Measurements from ENCODE around the gene PPWD1. TPM values are rescaled to one million over a fixed set of nuclear protein-coding genes. Genes with fewer than 3 reads are reported as not detected.
"Not testable (repeated sequence)": the region's sequence is repeated elsewhere in the genome, so short reads cannot be mapped to it uniquely, and the experiment has no call there.

The PPWD1 gene
- total and polyA plus RNA-seq, 4 donors, result 48.0 to 66.7 (median 53.2) TPM

GRCh38 chr5:65555287-65555686 lies 7.8 kb upstream of the PPWD1 start:
- Histone ChIP-seq H3K9me3 (ENCODE audit: control insufficient read depth, insufficient read depth, low read length) (no peaks in the 10 kb centered on the region), H3K4me3 (ENCODE audit: low read depth, low read length) (no peak overlapping the region), H3K27me3 (ENCODE audit: control insufficient read depth, insufficient read depth, low read length) (no peaks in the 10 kb centered on the region), H3K27ac (ENCODE audit: low read depth, low read length) (no peak overlapping the region), H3K36me3 (ENCODE audit: control insufficient read depth, insufficient read depth, low read length) (no peaks in the 10 kb centered on the region), H3K4me1 (ENCODE audit: control insufficient read depth, insufficient read depth, low read length) (no peaks in the 10 kb centered on the region)
- no peak for DNase-seq (ENCODE audit: low read depth in 4 of 6, low spot score in 6 of 6)

- H3K4me1 ChIP-seq (ENCODE audit: control insufficient read depth, insufficient read depth, low read length), result no peaks in the 10 kb centered on the region
- no peaks in the 10 kb centered on the region for H3K36me3 ChIP-seq (ENCODE audit: control insufficient read depth, insufficient read depth, low read length)
- H3K4me3 ChIP-seq (ENCODE audit: low read depth, low read length), result no peak overlapping the region
- DNase-seq (ENCODE audit: low read depth in 4 of 6, low spot score in 6 of 6), result no peak
- H3K9me3 ChIP-seq (ENCODE audit: control insufficient read depth, insufficient read depth, low read length), result no peaks in the 10 kb centered on the region
- no peaks in the 10 kb centered on the region for H3K27me3 ChIP-seq (ENCODE audit: control insufficient read depth, insufficient read depth, low read length)
- no peak overlapping the region for H3K27ac ChIP-seq (ENCODE audit: low read depth, low read length)
- no CpG with 5 or more reads among the region's 2 CpGs for WGBS (ENCODE audit: insufficient coverage)
Observed at GRCh38 chr5:65556181-65556580, 6.9 kb upstream of the PPWD1 start.

GRCh38 chr5:65556718-65557117 lies 6.4 kb upstream of the PPWD1 start:
- DNase-seq (ENCODE audit: low read depth in 4 of 6, low spot score in 6 of 6), result no peak
- Histone ChIP-seq H3K4me3 (ENCODE audit: low read depth, low read length) (no peak overlapping the region), H3K4me1 (ENCODE audit: control insufficient read depth, insufficient read depth, low read length) (no peaks in the 10 kb centered on the region), H3K9me3 (ENCODE audit: control insufficient read depth, insufficient read depth, low read length) (no peaks in the 10 kb centered on the region), H3K27ac (ENCODE audit: low read depth, low read length) (no peak overlapping the region), H3K36me3 (ENCODE audit: control insufficient read depth, insufficient read depth, low read length) (no peaks in the 10 kb centered on the region), H3K27me3 (ENCODE audit: control insufficient read depth, insufficient read depth, low read length) (no peaks in the 10 kb centered on the region)
- no CpG with 5 or more reads among the region's 3 CpGs for WGBS (ENCODE audit: insufficient coverage)

GRCh38 chr5:65563777-65564176 lies 681 bp downstream of the PPWD1 start:
- peaks cover 5% of the 10 kb centered on the region for H3K4me1 ChIP-seq (ENCODE audit: control insufficient read depth, insufficient read depth, low read length)
- H3K9me3 ChIP-seq (ENCODE audit: control insufficient read depth, insufficient read depth, low read length), result no peaks in the 10 kb centered on the region
- H3K27me3 ChIP-seq (ENCODE audit: control insufficient read depth, insufficient read depth, low read length), result no peaks in the 10 kb centered on the region
- peak overlapping the region; percentile 84 for H3K4me3 ChIP-seq (ENCODE audit: low read depth, low read length)
- H3K27ac ChIP-seq (ENCODE audit: low read depth, low read length), result peak overlapping the region; percentile 95
- DNase-seq (ENCODE audit: low read depth in 4 of 6, low spot score in 6 of 6), result no peak
- no CpG with 5 or more reads among the region's 11 CpGs for whole genome bisulfite sequencing (ENCODE audit: insufficient coverage)
- H3K36me3 ChIP-seq (ENCODE audit: control insufficient read depth, insufficient read depth, low read length), result no peaks in the 10 kb centered on the region

- H3K4me1 ChIP-seq (ENCODE audit: control insufficient read depth, insufficient read depth, low read length), result peaks cover 5% of the 10 kb centered on the region
- WGBS (ENCODE audit: insufficient coverage), result 92% methylated on average over 5 of the region's 5 CpGs
- no peaks in the 10 kb centered on the region for H3K9me3 ChIP-seq (ENCODE audit: control insufficient read depth, insufficient read depth, low read length)
- no peaks in the 10 kb centered on the region for H3K36me3 ChIP-seq (ENCODE audit: control insufficient read depth, insufficient read depth, low read length)
- H3K27ac ChIP-seq (ENCODE audit: low read depth, low read length), result no peak overlapping the region
- no peak overlapping the region for H3K4me3 ChIP-seq (ENCODE audit: low read depth, low read length)
- H3K27me3 ChIP-seq (ENCODE audit: control insufficient read depth, insufficient read depth, low read length), result no peaks in the 10 kb centered on the region
- no peak for DNase-seq (ENCODE audit: low read depth in 4 of 6, low spot score in 6 of 6)
Observed at GRCh38 chr5:65566505-65566904, 3.4 kb downstream of the PPWD1 start.

GRCh38 chr5:65570598-65571226 lies 7.6 kb downstream of the PPWD1 start:
- H3K27ac ChIP-seq (ENCODE audit: low read depth, low read length), result no peak overlapping the region
- WGBS (ENCODE audit: insufficient coverage), result 100% methylated on average over 1 of the region's 2 CpGs
- no peak for DNase-seq (ENCODE audit: low read depth in 4 of 6, low spot score in 6 of 6)
- no peaks in the 10 kb centered on the region for H3K27me3 ChIP-seq (ENCODE audit: control insufficient read depth, insufficient read depth, low read length)
- H3K36me3 ChIP-seq (ENCODE audit: control insufficient read depth, insufficient read depth, low read length), result peaks cover 4% of the 10 kb centered on the region
- H3K9me3 ChIP-seq (ENCODE audit: control insufficient read depth, insufficient read depth, low read length), result no peaks in the 10 kb centered on the region
- H3K4me1 ChIP-seq (ENCODE audit: control insufficient read depth, insufficient read depth, low read length), result no peaks in the 10 kb centered on the region
- no peak overlapping the region for H3K4me3 ChIP-seq (ENCODE audit: low read depth, low read length)

- Histone ChIP-seq H3K4me1 (ENCODE audit: control insufficient read depth, insufficient read depth, low read length) (no peaks in the 10 kb centered on the region), H3K9me3 (ENCODE audit: control insufficient read depth, insufficient read depth, low read length) (no peaks in the 10 kb centered on the region), H3K36me3 (ENCODE audit: control insufficient read depth, insufficient read depth, low read length) (peaks cover 11% of the 10 kb centered on the region)
Observed at GRCh38 chr5:65577141-65577540, 14.0 kb downstream of the PPWD1 start.

GRCh38 chr5:65588694-65589093 lies 25.6 kb downstream of the PPWD1 start:
- Histone ChIP-seq H3K9me3 (ENCODE audit: control insufficient read depth, insufficient read depth, low read length) (no peaks in the 10 kb centered on the region), H3K27me3 (ENCODE audit: control insufficient read depth, insufficient read depth, low read length) (no peaks in the 10 kb centered on the region), H3K27ac (ENCODE audit: low read depth, low read length) (no peak overlapping the region), H3K36me3 (ENCODE audit: control insufficient read depth, insufficient read depth, low read length) (peaks cover 11% of the 10 kb centered on the region), H3K4me1 (ENCODE audit: control insufficient read depth, insufficient read depth, low read length) (no peaks in the 10 kb centered on the region), H3K4me3 (ENCODE audit: low read depth, low read length) (no peak overlapping the region)
- DNase-seq (ENCODE audit: low read depth in 4 of 6, low spot score in 6 of 6), result peak in 1 of 6 donors; percentile 12
- no CpG with 5 or more reads among the region's 2 CpGs for WGBS (ENCODE audit: insufficient coverage)

More at GRCh38 chr5:65577141-65577540, 14.0 kb downstream of the PPWD1 start:
- DNase-seq (ENCODE audit: low read depth in 4 of 6, low spot score in 6 of 6), result no peak
- Histone ChIP-seq H3K27me3 (ENCODE audit: control insufficient read depth, insufficient read depth, low read length) (no peaks in the 10 kb centered on the region), H3K27ac (ENCODE audit: low read depth, low read length) (no peak overlapping the region), H3K4me3 (ENCODE audit: low read depth, low read length) (no peak overlapping the region)

GRCh38 chr5:65601761-65602160 lies 38.7 kb downstream of the PPWD1 start:
- not testable (repeated sequence) for H3K27ac ChIP-seq (ENCODE audit: low read depth, low read length); H3K4me3 ChIP-seq (ENCODE audit: low read depth, low read length); DNase-seq (ENCODE audit: low read depth in 4 of 6, low spot score in 6 of 6); H3K4me1 ChIP-seq (ENCODE audit: control insufficient read depth, insufficient read depth, low read length); H3K9me3 ChIP-seq (ENCODE audit: control insufficient read depth, insufficient read depth, low read length); H3K27me3 ChIP-seq (ENCODE audit: control insufficient read depth, insufficient read depth, low read length)
- peaks cover 32% of the 10 kb centered on the region for H3K36me3 ChIP-seq (ENCODE audit: control insufficient read depth, insufficient read depth, low read length)
- 100% methylated on average over 1 of the region's 1 CpG for WGBS (ENCODE audit: insufficient coverage)

- no peaks in the 10 kb centered on the region for H3K4me1 ChIP-seq (ENCODE audit: control insufficient read depth, insufficient read depth, low read length)
- H3K9me3 ChIP-seq (ENCODE audit: control insufficient read depth, insufficient read depth, low read length), result no peaks in the 10 kb centered on the region
- WGBS (ENCODE audit: insufficient coverage), result 100% methylated on average over 1 of the region's 3 CpGs
- no peak overlapping the region for H3K4me3 ChIP-seq (ENCODE audit: low read depth, low read length)
- H3K36me3 ChIP-seq (ENCODE audit: control insufficient read depth, insufficient read depth, low read length), result peaks cover 23% of the 10 kb centered on the region
- H3K27me3 ChIP-seq (ENCODE audit: control insufficient read depth, insufficient read depth, low read length), result no peaks in the 10 kb centered on the region
- peak in 1 of 6 donors; percentile 3 for DNase-seq (ENCODE audit: low read depth in 4 of 6, low spot score in 6 of 6)
- no peak overlapping the region for H3K27ac ChIP-seq (ENCODE audit: low read depth, low read length)
Observed at GRCh38 chr5:65611524-65611923, 48.4 kb downstream of the PPWD1 start.
